ENCODE measurements around the gene TBCD.

GRCh38 chr17:82895087-82895486 is 143.2 kb downstream of the TBCD start:
- TF ChIP-seq, protein P1, sequence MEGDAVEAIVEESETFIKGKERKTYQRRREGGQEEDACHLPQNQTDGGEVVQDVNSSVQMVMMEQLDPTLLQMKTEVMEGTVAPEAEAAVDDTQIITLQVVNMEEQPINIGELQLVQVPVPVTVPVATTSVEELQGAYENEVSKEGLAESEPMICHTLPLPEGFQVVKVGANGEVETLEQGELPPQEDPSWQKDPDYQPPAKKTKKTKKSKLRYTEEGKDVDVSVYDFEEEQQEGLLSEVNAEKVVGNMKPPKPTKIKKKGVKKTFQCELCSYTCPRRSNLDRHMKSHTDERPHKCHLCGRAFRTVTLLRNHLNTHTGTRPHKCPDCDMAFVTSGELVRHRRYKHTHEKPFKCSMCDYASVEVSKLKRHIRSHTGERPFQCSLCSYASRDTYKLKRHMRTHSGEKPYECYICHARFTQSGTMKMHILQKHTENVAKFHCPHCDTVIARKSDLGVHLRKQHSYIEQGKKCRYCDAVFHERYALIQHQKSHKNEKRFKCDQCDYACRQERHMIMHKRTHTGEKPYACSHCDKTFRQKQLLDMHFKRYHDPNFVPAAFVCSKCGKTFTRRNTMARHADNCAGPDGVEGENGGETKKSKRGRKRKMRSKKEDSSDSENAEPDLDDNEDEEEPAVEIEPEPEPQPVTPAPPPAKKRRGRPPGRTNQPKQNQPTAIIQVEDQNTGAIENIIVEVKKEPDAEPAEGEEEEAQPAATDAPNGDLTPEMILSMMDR (IDR thresholded peaks at IDR 0.05) = no peak
- TF ChIP-seq POLR2A (IDR thresholded peaks at IDR 0.05) = no peak

Data from breast epithelium (tissue), 3 donors.